ENCODE data around the gene PTPRK. TPM values are rescaled to one million over a fixed set of nuclear protein-coding genes. Genes with fewer than 3 reads are reported as not detected.
A peak's percentile ranks its signal among the peaks of the same experiment; 100 is the strongest.

PTPRK gene
- total RNA-seq, 1 experiment from 2014 or later, result 69.4 TPM

- DNase-seq (ENCODE audit: low read depth), result no peak
Measured at GRCh38 chr6:128251445-128252340, 268.7 kb downstream of the PTPRK start.

DNA sequence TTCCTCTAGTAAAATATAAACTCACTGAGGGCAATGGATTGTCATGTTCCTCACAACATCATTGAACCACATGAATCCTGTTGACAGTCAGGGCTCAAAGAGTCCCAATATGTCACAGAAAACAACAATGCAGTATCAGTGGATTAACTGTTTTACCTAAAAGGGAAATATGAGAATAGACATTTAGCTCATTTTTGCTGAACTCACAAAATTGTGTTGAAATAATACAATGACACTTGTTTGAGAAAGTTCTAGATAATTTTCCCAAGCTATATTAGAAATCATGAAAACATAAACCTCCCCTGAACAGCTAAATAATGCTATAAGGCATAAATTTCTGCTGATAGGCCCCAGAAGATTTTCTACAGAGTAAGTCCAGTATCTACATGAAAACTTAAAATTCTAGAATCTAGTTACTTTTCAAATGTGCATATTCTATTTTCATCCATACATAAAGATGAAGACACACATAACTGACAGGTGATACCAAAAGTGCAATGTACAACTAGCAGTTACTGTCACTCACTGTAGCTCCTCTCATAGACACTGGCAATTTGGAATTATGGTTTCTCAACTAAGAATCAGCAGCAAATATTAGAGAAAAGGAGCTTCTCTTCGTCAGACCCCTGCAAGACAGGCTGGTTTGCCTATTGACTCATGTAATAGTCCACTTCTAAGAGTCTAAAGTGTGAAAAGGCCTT lies 269.9 kb downstream of the PTPRK start:
- DNase-seq (ENCODE audit: low read depth), result no peak

DNA sequence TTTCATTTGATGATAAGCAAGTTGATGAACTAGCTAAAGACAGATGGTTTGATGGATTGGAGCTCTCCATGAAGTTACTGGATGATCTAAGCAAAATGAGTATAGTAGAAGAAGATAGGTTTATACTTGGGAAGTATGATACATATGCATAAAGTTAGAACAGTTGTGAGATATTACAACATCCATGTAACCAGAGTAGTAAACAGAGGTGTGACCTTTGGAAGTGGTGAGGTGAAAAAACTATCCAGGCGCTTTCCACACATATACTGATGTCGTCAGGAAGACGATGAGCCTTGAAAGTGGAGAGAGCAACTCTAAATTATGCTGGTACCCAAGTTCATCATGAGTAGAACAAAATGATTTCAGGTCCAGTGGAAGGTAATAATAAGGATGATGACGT lies 271.0 kb downstream of the PTPRK start:
- DNase-seq (ENCODE audit: low read depth), result no peak

- DNase-seq (ENCODE audit: low read depth), result no peak
Measured at GRCh38 chr6:128246472-128247260, 273.7 kb downstream of the PTPRK start.

DNA sequence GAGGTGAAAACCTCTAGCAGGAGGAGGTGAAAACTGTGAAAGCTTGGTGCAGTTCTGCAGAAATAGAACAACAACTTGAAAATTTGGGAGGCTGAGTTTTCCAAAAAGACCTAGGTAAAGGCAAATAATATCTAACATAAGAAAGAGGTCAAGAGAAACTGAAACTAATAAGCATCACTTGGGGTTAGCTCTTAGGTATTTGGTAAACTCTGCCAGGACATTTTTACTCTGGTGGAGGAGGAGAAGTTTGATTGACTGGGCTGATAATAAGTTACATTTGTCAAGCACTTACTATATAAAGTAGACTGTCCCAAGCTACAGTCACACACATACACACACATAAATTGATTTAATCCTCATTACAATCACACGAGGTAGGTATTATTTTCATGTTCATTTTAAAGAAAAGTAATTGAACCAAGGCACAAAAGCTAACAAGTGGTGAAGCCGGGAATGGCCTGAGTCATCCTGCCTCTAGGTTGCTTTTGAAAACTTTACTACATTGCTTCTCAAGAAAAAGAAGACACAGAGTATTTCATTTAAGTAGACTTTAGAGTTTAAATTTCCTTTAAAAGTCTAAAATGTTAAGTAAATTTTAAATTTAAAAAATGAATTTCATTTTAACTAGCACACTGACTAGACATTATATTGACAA lies 275.5 kb downstream of the PTPRK start:
- DNase-seq (ENCODE audit: low read depth), result peak; percentile 42

- DNase-seq (ENCODE audit: low read depth), result no peak
Measured at GRCh38 chr6:128242765-128243403, 277.5 kb downstream of the PTPRK start.

- DNase-seq (ENCODE audit: low read depth), result no peak
Measured at GRCh38 chr6:128241216-128241615, 279.2 kb downstream of the PTPRK start.

DNA sequence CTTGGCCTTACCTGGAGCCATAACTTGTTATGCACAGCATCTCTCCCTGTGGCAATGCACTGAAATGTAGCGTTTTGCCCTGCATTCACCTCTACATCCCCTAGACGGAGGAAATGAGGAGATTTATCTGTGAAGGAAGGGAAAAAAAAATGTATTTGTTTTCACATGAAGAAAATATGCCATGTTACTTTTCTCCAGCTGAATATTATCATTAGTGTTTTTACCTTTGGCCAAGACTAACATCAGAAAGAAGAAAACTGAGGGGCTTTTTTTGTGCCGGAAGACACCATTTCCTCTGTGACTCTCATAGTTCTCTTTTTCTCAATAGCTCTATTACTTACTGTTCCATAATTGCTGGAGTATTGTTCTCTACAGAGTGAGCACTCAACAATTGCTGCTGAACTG lies 280.4 kb downstream of the PTPRK start:
- DNase-seq (ENCODE audit: low read depth), result no peak

DNA sequence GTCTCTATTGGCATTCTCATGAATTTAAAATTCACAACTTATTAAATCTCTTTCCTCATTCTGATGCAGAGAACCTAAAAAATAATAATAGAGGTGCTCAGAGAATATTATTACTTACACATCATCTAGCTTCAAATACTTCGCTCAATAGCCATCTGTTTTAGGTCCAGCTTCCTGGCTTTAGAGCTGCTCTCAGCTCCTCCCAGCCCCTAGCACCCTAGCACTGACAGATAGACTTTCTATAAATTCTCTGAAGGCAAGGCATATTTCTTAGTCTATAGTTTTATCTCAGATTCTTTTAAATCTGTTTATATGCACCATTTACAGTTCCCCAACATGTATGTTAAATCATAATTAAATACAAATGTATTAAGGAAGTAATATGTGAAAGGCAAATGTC lies 281.3 kb downstream of the PTPRK start:
- DNase-seq (ENCODE audit: low read depth), result no peak

DNA sequence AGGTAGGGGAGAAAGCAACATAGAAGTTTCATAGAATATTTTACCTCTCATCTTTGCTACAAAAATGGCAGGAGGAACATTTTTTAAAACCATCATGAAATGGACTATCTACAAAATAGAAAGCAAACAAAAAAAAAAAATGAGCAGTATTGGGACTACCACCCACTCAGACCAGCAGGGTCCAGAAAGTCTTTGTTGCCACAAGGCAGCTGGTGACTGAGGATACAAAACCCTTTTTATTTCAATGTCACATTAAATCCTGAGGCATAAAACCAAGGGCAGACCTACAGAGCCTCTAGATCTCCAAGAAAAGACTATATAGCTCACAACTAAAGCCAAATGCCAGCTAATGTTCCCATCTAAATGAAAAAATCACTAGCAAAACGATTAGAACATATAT lies 282.2 kb downstream of the PTPRK start:
- DNase-seq (ENCODE audit: low read depth), result no peak

DNA sequence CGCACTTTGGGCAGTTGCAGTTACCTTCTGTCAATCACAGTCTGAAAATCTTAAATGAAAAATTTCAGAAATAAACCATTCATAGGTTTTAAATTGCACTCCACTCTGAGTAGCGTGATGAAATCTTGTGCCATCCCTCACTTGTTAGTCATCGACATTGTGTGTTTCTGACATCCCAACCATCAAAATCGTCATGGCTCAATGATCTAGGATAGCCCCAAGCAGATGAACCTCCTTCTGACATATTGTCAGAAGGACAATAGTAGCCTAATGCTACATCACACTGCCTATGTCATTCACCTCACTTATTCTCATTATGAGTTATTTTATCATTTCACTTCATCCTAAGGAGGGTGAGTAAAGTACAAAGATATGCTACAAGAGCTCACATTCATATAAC lies 284.8 kb downstream of the PTPRK start:
- DNase-seq (ENCODE audit: low read depth), result peak; percentile 68

GRCh38 chr6:128233531-128233930 lies 286.9 kb downstream of the PTPRK start:
- peak; percentile 58 for DNase-seq (ENCODE audit: low read depth)

- no peak for DNase-seq (ENCODE audit: low read depth)
Measured at GRCh38 chr6:128230267-128230989, 290.0 kb downstream of the PTPRK start.

- no peak for DNase-seq (ENCODE audit: low read depth)
Measured at GRCh38 chr6:128225612-128226011, 294.8 kb downstream of the PTPRK start.

DNA sequence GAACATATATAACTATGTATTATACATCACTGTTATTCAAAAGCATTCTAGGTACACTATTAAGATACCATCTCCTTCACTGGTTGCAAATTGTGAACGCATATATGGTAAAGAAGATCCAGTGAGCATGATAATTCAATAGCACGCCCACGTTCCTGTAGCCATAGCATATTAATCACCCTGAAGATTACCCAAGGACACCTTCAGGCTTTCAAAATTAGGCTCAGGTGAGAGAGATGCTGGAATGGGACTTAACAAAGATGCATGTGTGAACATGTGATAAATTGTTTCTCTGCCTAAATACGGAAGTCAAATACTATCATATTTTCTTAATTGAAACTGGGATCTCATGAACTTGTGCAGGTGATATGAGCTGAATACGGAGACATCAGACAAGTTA lies 303.5 kb downstream of the PTPRK start:
- DNase-seq (ENCODE audit: low read depth), result no peak

GRCh38 chr6:128209771-128210170 lies 310.6 kb downstream of the PTPRK start:
- peak; percentile 93 for DNase-seq (ENCODE audit: low read depth)

GRCh38 chr6:128208851-128209580 lies 311.4 kb downstream of the PTPRK start:
- peak; percentile 67 for DNase-seq (ENCODE audit: low read depth)

DNA sequence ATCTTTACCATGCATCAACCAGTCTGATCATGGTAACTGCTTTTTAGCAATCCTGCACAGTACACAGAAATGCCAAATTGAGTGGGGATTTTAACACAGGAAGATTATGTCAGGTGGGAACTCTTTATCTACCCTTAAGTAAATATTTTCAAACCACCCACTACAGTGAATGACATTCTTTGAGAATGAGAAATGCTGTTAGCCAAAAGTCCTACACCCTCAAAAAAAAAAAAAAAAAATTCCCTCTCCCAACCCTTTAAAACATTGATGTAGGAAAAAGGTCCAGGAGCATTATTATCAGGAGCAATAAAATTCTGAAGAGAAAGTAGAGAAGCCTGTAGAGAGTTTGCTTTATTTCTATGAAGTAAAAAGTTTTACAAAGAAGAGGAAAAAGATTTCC lies 312.3 kb downstream of the PTPRK start:
- DNase-seq (ENCODE audit: low read depth), result peak; percentile 67

- no peak for DNase-seq (ENCODE audit: low read depth)
Measured at GRCh38 chr6:128206610-128207426, 313.6 kb downstream of the PTPRK start.
